HG02884 (cell line): ENCODE results near the gene TEX26.

Experiments used
- ATAC-seq: cut with Tn5 transposase; IDR thresholded peaks from one replicate; pipeline ENCODE4 v1.9.1; 2021; ENCODE audit warnings: mild to moderate bottlenecking, moderate library complexity; ENCODE audit not compliant: unreplicated experiment

The TEX26 gene

GRCh38 chr13:31011193-31011860 is 78.9 kb downstream of the TEX26 start:
- ATAC-seq = no peak

GRCh38 chr13:31011901-31012654 is 79.6 kb downstream of the TEX26 start:
- no peak for ATAC-seq

- ATAC-seq = no peak
These were observed 80.2 kb downstream of the TEX26 start for GRCh38 chr13:31012655-31013024.

- ATAC-seq = no peak
These were observed 82.0 kb downstream of the TEX26 start for GRCh38 chr13:31014456-31014855.

- ATAC-seq = no peak
These were observed 82.7 kb downstream of the TEX26 start for GRCh38 chr13:31015199-31015598.

GRCh38 chr13:31016342-31017325 is 84.2 kb downstream of the TEX26 start:
- ATAC-seq = no peak

GRCh38 chr13:31018511-31018910 is 86.1 kb downstream of the TEX26 start:
- ATAC-seq = no peak

- ATAC-seq = no peak
These were observed 88.5 kb downstream of the TEX26 start for GRCh38 chr13:31020996-31021395.

GRCh38 chr13:31022288-31022895 is 89.9 kb downstream of the TEX26 start:
- ATAC-seq = no peak

- ATAC-seq = no peak
These were observed 90.6 kb downstream of the TEX26 start for GRCh38 chr13:31022928-31023530.
